B cell (primary cell): Measurements from ENCODE around the gene EIF3B. TPM values are rescaled to one million over a fixed set of nuclear protein-coding genes. Genes with fewer than 3 reads are reported as not detected.
"Not testable (repeated sequence)": the region's sequence is repeated elsewhere in the genome, so short reads cannot be mapped to it uniquely, and the experiment has no call there.

Experiments used
- ATAC-seq: fragments of 200-7000 bp; cut with Tn5 transposase; one replicate; pipeline ENCODE4 v1.10.0; 2021; ENCODE audit warnings: low read depth, mild to moderate bottlenecking, moderate number of reproducible peaks, moderate library complexity
- CTCF ChIA-PET: fragments of 350-600 bp; sonication (Branson Sonifier 250); formaldehyde crosslinking; loops from one replicate; lab custom pipeline; 2021; ENCODE audit warnings: antibody characterized with exemption, inconsistent platforms; lab: Charles Lee
- POLR2A ChIA-PET: fragments of 350-600 bp; sonication (Branson Sonifier 250); formaldehyde crosslinking; loops from one replicate; lab custom pipeline; 2021; ENCODE audit warnings: antibody characterized with exemption; lab: Charles Lee
- DNase-seq: peaks from one replicate; pipeline ENCODE4 v3.0.0; 2013
- H2AFZ ChIP-seq: 2 replicates; pipeline ENCODE4 v1.6.1; 2012; ENCODE audit warnings: mild to moderate bottlenecking, low read depth, low read length; ENCODE audit not compliant: insufficient read depth, poor library complexity, severe bottlenecking
- H3K27ac ChIP-seq, 2 donors: 1 replicate in 1 of 2; 2 replicates in 1 of 2; pipeline ENCODE4 v1.5.1; 2012 to 2013; ENCODE audit warnings: low read length in 2 of 2, mild to moderate bottlenecking in 2 of 2, moderate library complexity in 1 of 2
- H3K27me3 ChIP-seq, 4 experiments: fragments of 200-600 bp in 1 of 4; sonication (generic) in 1 of 4; replicated peaks in 1 of 4; 1 replicate in 2 of 4; 2 replicates in 2 of 4; pipeline versions ENCODE4 v1.6.1 to v1.7.0; 2013 to 2016; ENCODE audit warnings: low read length in 3 of 4, mild to moderate bottlenecking in 2 of 4, mixed read lengths in 1 of 4, moderate library complexity in 1 of 4; ENCODE audit not compliant: insufficient read depth in 4 of 4, control insufficient read depth in 3 of 4; ENCODE audit errors: control extremely low read depth in 1 of 4
- H3K36me3 ChIP-seq, 2 experiments: replicated peaks in 1 of 2; 1 replicate in 1 of 2; 2 replicates in 1 of 2; pipeline versions ENCODE4 v1.6.1 to v1.7.1; 2013; ENCODE audit warnings: low read length in 1 of 2; ENCODE audit not compliant: insufficient read depth in 2 of 2, control insufficient read depth in 1 of 2; ENCODE audit errors: control extremely low read depth in 1 of 2, extremely low read depth in 1 of 2
- H3K4me1 ChIP-seq, 2 donors: fragments of 200-600 bp in 1 of 2; sonication (generic) in 1 of 2; 1 replicate in 1 of 2; 2 replicates in 1 of 2; pipeline versions ENCODE4 v1.5.1 to v1.6.1; 2013 to 2017; ENCODE audit warnings: low read length in 2 of 2; ENCODE audit not compliant: control insufficient read depth in 2 of 2, insufficient read depth in 2 of 2
- H3K4me2 ChIP-seq: replicated peaks from 2 replicates; pipeline ENCODE3; 2012; ENCODE audit warnings: mild to moderate bottlenecking, low read depth, low read length; ENCODE audit not compliant: poor library complexity, severe bottlenecking
- H3K4me3 ChIP-seq, 5 experiments: fragments of 200-600 bp in 1 of 5; sonication (generic) in 1 of 5; 1 replicate in 3 of 5; 2 replicates in 2 of 5; pipeline versions ENCODE4 v1.5.1 to v1.7.0; 2011 to 2016; ENCODE audit warnings: low read length in 4 of 5, mild to moderate bottlenecking in 4 of 5, low read depth in 2 of 5, control low read depth in 1 of 5, moderate library complexity in 1 of 5; ENCODE audit not compliant: insufficient read depth in 1 of 5; ENCODE audit errors: control extremely low read depth in 1 of 5, extremely low read depth in 1 of 5
- H3K79me2 ChIP-seq: fragments of 200-600 bp; sonication (generic); one replicate; pipeline ENCODE4 v1.6.0; 2016; ENCODE audit warnings: low read length; ENCODE audit not compliant: control insufficient read depth, insufficient read depth
- H3K9ac ChIP-seq: fragments of 200-600 bp; sonication (generic); 2 replicates; pipeline ENCODE4 v1.6.1; 2017; ENCODE audit warnings: mild to moderate bottlenecking, low read length, moderate library complexity
- H3K9me3 ChIP-seq, 3 donors: one replicate each; pipeline versions ENCODE4 v1.6.1 to v1.7.1; 2013; ENCODE audit warnings: low read length in 2 of 3; ENCODE audit not compliant: control insufficient read depth in 2 of 3, insufficient read depth in 1 of 3; ENCODE audit errors: control extremely low read depth in 1 of 3
- H4K20me1 ChIP-seq: 2 replicates; pipeline ENCODE4 v1.6.0; 2012; ENCODE audit warnings: mild to moderate bottlenecking, low read length; ENCODE audit not compliant: insufficient read depth, control insufficient read depth, poor library complexity, severe bottlenecking
- H3K27ac Mint-ChIP-seq: one replicate; pipeline ENCODE4 v1.8.0; 2021; ENCODE audit warnings: mixed read lengths
- H3K27me3 Mint-ChIP-seq: one replicate; pipeline ENCODE4 v1.8.0; 2021; ENCODE audit warnings: mixed read lengths
- H3K4me1 Mint-ChIP-seq: one replicate; pipeline ENCODE4 v1.8.0; 2021; ENCODE audit warnings: mixed read lengths
- H3K4me3 Mint-ChIP-seq: one replicate; pipeline ENCODE4 v1.8.0; 2021; ENCODE audit warnings: mixed read lengths
- H3K9me3 Mint-ChIP-seq: one replicate; pipeline ENCODE4 v1.8.0; 2022; ENCODE audit warnings: mixed read lengths; ENCODE audit not compliant: insufficient read depth
- EZH2 ChIP-seq: IDR thresholded peaks from 2 replicates; pipeline ENCODE4 v1.6.1; 2012; ENCODE audit warnings: borderline replicate concordance, low read depth, mild to moderate bottlenecking, moderate library complexity, low read length; ENCODE audit not compliant: insufficient read depth, poor library complexity, severe bottlenecking
- WGBS: methylation state at CpG from one replicate; pipeline ENCODE4 v1.1.5; 2013; ENCODE audit warnings: missing lambda C conversion rate; ENCODE audit not compliant: insufficient coverage; 5-methylcytosine and 5-hydroxymethylcytosine counted together
- intact Hi-C: fragments of 100-400 bp; cut with micrococcal nuclease; formaldehyde crosslinking; loops from one replicate; pipeline ENCODE4 v1.10.0; 2022
- polyA plus RNA-seq: library from polyadenylated mRNA; depleted of rRNA; stranded (reverse); fragments of >200 nt; gene quantifications from 2 replicates; pipeline ENCODE4 v1.2.3, GENCODE V29; 2012
- total RNA-seq, 2 donors: library from RNA; stranded (reverse); fragments of 120-200 nt in 1 of 2; gene quantifications; 1 replicate in 1 of 2; 2 replicates in 1 of 2; pipeline versions ENCODE4 v1.2.3 to v1.2.4, GENCODE V29; 2013 to 2022
- TF ChIP-seq, protein P1 (sequence below): fragments of 200-600 bp; IDR thresholded peaks from one replicate; pipeline ENCODE4 v1.8.0; 2022; ENCODE audit warnings: antibody characterized with exemption, mild to moderate bottlenecking

EIF3B gene
- total and polyA plus RNA-seq, 2 donors (not counting 1 experiment from before 2014, with no cell fraction given) = 69.3 to 152 TPM

DNA sequence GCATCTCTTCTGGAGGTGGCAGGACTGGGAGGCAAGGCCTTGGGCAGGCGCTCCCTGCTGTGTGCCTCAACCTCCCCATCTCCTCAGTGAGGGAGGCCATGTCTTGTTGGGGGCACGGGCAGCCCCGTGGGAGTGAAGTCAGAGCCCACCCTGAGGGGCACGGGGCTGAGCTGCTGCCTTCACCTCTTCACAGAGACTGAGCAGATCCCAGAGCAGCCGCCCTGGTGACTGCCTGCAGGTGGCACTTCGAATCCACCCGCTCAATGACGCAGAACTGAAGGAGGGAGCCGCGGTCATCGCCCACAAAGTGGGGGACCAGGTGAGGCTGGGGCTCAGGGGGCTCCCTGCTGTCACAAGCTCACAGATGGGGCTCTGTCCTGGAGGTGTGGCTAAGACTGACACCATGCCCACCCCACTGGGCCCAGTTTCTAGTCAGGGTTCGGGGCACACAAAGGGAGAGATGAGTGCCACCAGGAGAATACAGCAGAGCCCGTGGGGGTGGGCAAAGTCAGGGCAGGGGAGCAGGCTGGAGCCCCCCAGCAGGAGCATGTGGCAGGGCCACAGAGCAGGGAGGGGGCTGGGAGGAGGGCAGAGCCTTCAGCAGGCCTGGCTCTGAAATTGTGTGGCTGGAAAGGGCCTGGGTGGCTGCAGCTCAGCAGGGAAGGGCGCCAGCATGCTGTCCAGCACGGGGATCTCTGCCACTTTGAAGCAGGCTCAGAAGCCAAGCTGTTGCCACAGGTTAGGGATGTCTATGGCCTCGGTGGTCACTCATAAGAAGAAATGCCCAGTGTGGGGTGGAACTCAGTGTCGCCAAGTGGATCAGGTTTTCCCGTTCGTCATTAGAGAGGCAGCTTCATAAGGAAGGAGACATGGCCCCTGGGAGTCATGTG lies 30.0 kb downstream of the EIF3B start:
- Histone ChIP-seq H2AFZ (no peak overlapping the region), H3K79me2 (no peaks in the 10 kb centered on the region), H4K20me1 (peaks cover 9% of the 10 kb centered on the region), H3K9ac (no peak overlapping the region), H3K9me3 (no peaks in the 10 kb centered on the region), H3K27ac (no peak overlapping the region), H3K4me3 (no peak overlapping the region), H3K36me3 (peaks cover 0 to 30% of the 10 kb centered on the region in 2 experiments), H3K27me3 (no peaks in the 10 kb centered on the region), H3K4me1 (no peaks in the 10 kb centered on the region), H3K4me2 (no peak overlapping the region)
- CTCF ChIA-PET = no interaction called here
- Mint-ChIP-seq H3K4me3 (no peak overlapping the region), H3K27me3 (no peaks in the 10 kb centered on the region), H3K27ac (no peak overlapping the region), H3K4me1 (no peaks in the 10 kb centered on the region), H3K9me3 (no peaks in the 10 kb centered on the region)
- TF ChIP-seq EZH2 = no peak
- TF ChIP-seq, protein P1, sequence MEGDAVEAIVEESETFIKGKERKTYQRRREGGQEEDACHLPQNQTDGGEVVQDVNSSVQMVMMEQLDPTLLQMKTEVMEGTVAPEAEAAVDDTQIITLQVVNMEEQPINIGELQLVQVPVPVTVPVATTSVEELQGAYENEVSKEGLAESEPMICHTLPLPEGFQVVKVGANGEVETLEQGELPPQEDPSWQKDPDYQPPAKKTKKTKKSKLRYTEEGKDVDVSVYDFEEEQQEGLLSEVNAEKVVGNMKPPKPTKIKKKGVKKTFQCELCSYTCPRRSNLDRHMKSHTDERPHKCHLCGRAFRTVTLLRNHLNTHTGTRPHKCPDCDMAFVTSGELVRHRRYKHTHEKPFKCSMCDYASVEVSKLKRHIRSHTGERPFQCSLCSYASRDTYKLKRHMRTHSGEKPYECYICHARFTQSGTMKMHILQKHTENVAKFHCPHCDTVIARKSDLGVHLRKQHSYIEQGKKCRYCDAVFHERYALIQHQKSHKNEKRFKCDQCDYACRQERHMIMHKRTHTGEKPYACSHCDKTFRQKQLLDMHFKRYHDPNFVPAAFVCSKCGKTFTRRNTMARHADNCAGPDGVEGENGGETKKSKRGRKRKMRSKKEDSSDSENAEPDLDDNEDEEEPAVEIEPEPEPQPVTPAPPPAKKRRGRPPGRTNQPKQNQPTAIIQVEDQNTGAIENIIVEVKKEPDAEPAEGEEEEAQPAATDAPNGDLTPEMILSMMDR = no peak
- 76% methylated on average over 18 of the region's 19 CpGs for WGBS
- DNase-seq (no peak), ATAC-seq (no peak)
- POLR2A ChIA-PET = no interaction called here
- intact Hi-C loops = no loop called here

DNA sequence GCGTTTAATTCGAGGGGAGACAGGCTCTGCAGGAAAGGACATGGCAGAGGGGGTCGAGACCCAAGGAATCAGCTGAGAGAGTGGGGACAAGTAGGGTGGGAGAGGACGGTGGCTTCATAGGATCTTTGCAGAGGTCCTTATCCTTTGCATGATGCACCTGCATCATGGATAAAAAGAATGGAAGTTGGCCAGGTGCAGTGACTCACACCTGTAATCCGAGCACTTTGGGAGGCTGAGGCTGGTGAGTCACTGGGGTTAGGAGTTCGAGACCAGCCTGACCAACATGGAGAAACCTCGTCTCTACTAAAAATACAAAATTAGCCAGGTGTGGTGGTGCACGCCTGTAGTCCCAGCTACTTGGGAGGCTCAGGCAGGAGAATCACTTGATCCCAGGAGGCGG lies 31.5 kb downstream of the EIF3B start:
- WGBS = 95% methylated on average over 7 of the region's 9 CpGs
- H3K4me1 Mint-ChIP-seq, H3K4me3 ChIP-seq, H3K9ac ChIP-seq, H2AFZ ChIP-seq, H3K79me2 ChIP-seq, H4K20me1 ChIP-seq, H3K27ac ChIP-seq, intact Hi-C loops, H3K27ac Mint-ChIP-seq, H3K27me3 Mint-ChIP-seq, ATAC-seq, POLR2A ChIA-PET, H3K4me1 ChIP-seq, H3K4me3 Mint-ChIP-seq, H3K9me3 Mint-ChIP-seq, H3K27me3 ChIP-seq, H3K4me2 ChIP-seq, DNase-seq, CTCF ChIA-PET, H3K9me3 ChIP-seq: not testable (repeated sequence)
- H3K36me3 ChIP-seq = peaks cover 0 to 15% of the 10 kb centered on the region in 2 experiments
